ENCODE data around the gene PRSS8.

GRCh38 chr16:31125844-31126243, 9.7 kb downstream of the PRSS8 start:
- TF ChIP-seq YY1 (IDR thresholded peaks at IDR 0.05; ENCODE audit: insufficient read depth, insufficient read length) (no peak), SUZ12 (IDR thresholded peaks at IDR 0.05; ENCODE audit: extremely low read depth, insufficient read depth, insufficient read length) (no peak)
